SK-N-SH (cell line): ENCODE measurements around the gene EFNB2. TPM values are rescaled to one million over a fixed set of nuclear protein-coding genes. Genes with fewer than 3 reads are reported as not detected.

ENCODE experiments used
- CTCF ChIA-PET: fragments of 300-600, 350-600 bp; formaldehyde crosslinking; extraction: SDS; loops from one replicate; lab custom pipeline; 2021; lab: Yijun Ruan, JAX
- POLR2A ChIA-PET: fragments of 350-600 bp; sonication (Branson Sonifier 250); formaldehyde crosslinking; extraction: SDS; loops from one replicate; lab custom pipeline; 2020; ENCODE audit warnings: antibody characterized with exemption, inconsistent platforms; lab: Yijun Ruan, JAX
- DNase-seq: peaks from one replicate; pipeline ENCODE4 v3.0.0; 2012
- H2AFZ ChIP-seq: fragments of 200-600 bp; sonication (generic); 2 replicates; pipeline ENCODE4 v1.8.1; 2016; ENCODE audit warnings: antibody characterized with exemption, mild to moderate bottlenecking, low read depth
- H3F3A ChIP-seq: fragments of 200-600 bp; sonication (generic); replicated peaks from 2 replicates; pipeline ENCODE3; 2016; ENCODE audit warnings: antibody characterized with exemption, mild to moderate bottlenecking; ENCODE audit not compliant: insufficient read depth
- H3K27ac ChIP-seq, 2 experiments: fragments of 200-500 bp in 1 of 2; fragments of 200-600 bp in 1 of 2; sonication (Bioruptor generic) in 1 of 2; sonication (generic), shearing (Covaris generic) in 1 of 2; 2 replicates each; pipeline versions ENCODE4 v1.5.1 to v1.6.1; 2014 to 2016; ENCODE audit warnings: low read depth in 2 of 2, inconsistent platforms in 1 of 2, low read length in 1 of 2, mild to moderate bottlenecking in 1 of 2, mixed read lengths in 1 of 2
- H3K27me3 ChIP-seq: fragments of 200-600 bp; sonication (generic), shearing (Covaris generic); 2 replicates; pipeline ENCODE4 v1.6.1; 2016; ENCODE audit warnings: mixed run types; ENCODE audit not compliant: insufficient read depth
- H3K36me3 ChIP-seq, 2 experiments: fragments of 200-500 bp in 1 of 2; fragments of 200-600 bp in 1 of 2; sonication (Bioruptor generic) in 1 of 2; sonication (generic) in 1 of 2; replicated peaks in 1 of 2; 2 replicates each; pipeline versions ENCODE3 to v1.5.1; 2014 to 2016; ENCODE audit warnings: low read length in 1 of 2, mild to moderate bottlenecking in 1 of 2; ENCODE audit not compliant: insufficient read depth in 2 of 2, control insufficient read depth in 1 of 2
- H3K4me1 ChIP-seq, 2 experiments: fragments of 200-500 bp in 1 of 2; fragments of 200-600 bp in 1 of 2; sonication (Bioruptor generic) in 1 of 2; sonication (generic), shearing (Covaris generic) in 1 of 2; 2 replicates each; pipeline versions ENCODE4 v1.5.1 to v1.6.1; 2014 to 2016; ENCODE audit warnings: low read depth in 1 of 2, low read length in 1 of 2, mixed run types in 1 of 2; ENCODE audit not compliant: insufficient read depth in 2 of 2, control insufficient read depth in 1 of 2
- H3K4me2 ChIP-seq: fragments of 200-600 bp; sonication (generic), shearing (Covaris generic); 2 replicates; pipeline ENCODE4 v1.6.1; 2017; ENCODE audit warnings: mixed run types
- H3K4me3 ChIP-seq, 2 experiments: fragments of 200-500 bp in 1 of 2; fragments of 200-600 bp in 1 of 2; sonication (Bioruptor generic) in 1 of 2; sonication (generic), shearing (Covaris generic) in 1 of 2; 2 replicates each; pipeline versions ENCODE4 v1.5.1 to v1.8.1; 2014 to 2016; ENCODE audit warnings: low read depth in 2 of 2, inconsistent platforms in 1 of 2, low read length in 1 of 2, mild to moderate bottlenecking in 1 of 2, mixed read lengths in 1 of 2, moderate library complexity in 1 of 2
- H3K79me2 ChIP-seq: fragments of 200-600 bp; sonication (generic); 2 replicates; pipeline ENCODE4 v1.8.1; 2017; ENCODE audit warnings: mild to moderate bottlenecking; ENCODE audit not compliant: insufficient read depth
- H3K9ac ChIP-seq: fragments of 200-600 bp; sonication (generic); 2 replicates; pipeline ENCODE4 v1.6.1; 2017; ENCODE audit warnings: mixed run types
- H3K9me2 ChIP-seq: fragments of 200-600 bp; sonication (generic); 2 replicates; pipeline ENCODE4 v1.6.1; 2017; ENCODE audit warnings: mixed run types
- H3K9me3 ChIP-seq: fragments of 200-600 bp; sonication (generic); 2 replicates; pipeline ENCODE4 v1.6.1; 2017; ENCODE audit warnings: mixed run types, mild to moderate bottlenecking, moderate library complexity
- H4K20me1 ChIP-seq: fragments of 200-600 bp; sonication (generic); 2 replicates; pipeline ENCODE4 v1.6.1; 2017; ENCODE audit warnings: mild to moderate bottlenecking, mixed run types; ENCODE audit not compliant: insufficient read depth
- CHD2 ChIP-seq: fragments of 150-350 bp; IDR thresholded peaks from 2 replicates; pipeline ENCODE4 v1.6.1; 2018; ENCODE audit warnings: low read length; ENCODE audit not compliant: partially characterized antibody
- ELF1 ChIP-seq: IDR thresholded peaks from 2 replicates; pipeline ENCODE4 v1.4.0; 2012
- EP300 ChIP-seq, 2 experiments: IDR thresholded peaks; 2 replicates each; pipeline versions ENCODE4 v1.4.0 to v1.6.1; 2012; ENCODE audit warnings: borderline replicate concordance in 1 of 2, low read depth in 1 of 2, low read length in 1 of 2
- EZH2phosphoT487 ChIP-seq: fragments of 200-600 bp; sonication (generic); IDR thresholded peaks from 2 replicates; pipeline ENCODE4 v1.6.1; 2017; ENCODE audit warnings: low read depth, mixed run types, mild to moderate bottlenecking, antibody characterized with exemption, moderate library complexity, borderline replicate concordance
- JUND ChIP-seq: IDR thresholded peaks from 2 replicates; pipeline ENCODE4 v1.4.0; 2012
- MAX ChIP-seq: IDR thresholded peaks from 2 replicates; pipeline ENCODE4 v1.4.0; 2012; ENCODE audit warnings: low read depth
- MEF2A ChIP-seq: IDR thresholded peaks from 2 replicates; pipeline ENCODE4 v1.4.0; 2012; ENCODE audit warnings: low read depth, borderline replicate concordance
- RAD21 ChIP-seq: IDR thresholded peaks from 2 replicates; pipeline ENCODE4 v1.6.1; 2012; ENCODE audit warnings: mild to moderate bottlenecking, low read length
- RCOR1 ChIP-seq: fragments of 150-350 bp; IDR thresholded peaks from 2 replicates; pipeline ENCODE4 v1.6.1; 2017; ENCODE audit warnings: antibody characterized with exemption, low read length
- REST ChIP-seq: IDR thresholded peaks from 2 replicates; pipeline ENCODE4 v1.6.1; 2012; ENCODE audit warnings: mild to moderate bottlenecking, low read depth, low read length, moderate library complexity
- RFX5 ChIP-seq: IDR thresholded peaks from 2 replicates; pipeline ENCODE4 v1.6.1; 2012; ENCODE audit warnings: mild to moderate bottlenecking, improper control_type of control experiment, low read length
- RXRA ChIP-seq: IDR thresholded peaks from 2 replicates; pipeline ENCODE4 v1.4.0; 2012; ENCODE audit warnings: low read depth, mild to moderate bottlenecking, borderline replicate concordance
- SIN3A ChIP-seq: IDR thresholded peaks from 2 replicates; pipeline ENCODE4 v1.6.1; 2012; ENCODE audit warnings: low read depth, mild to moderate bottlenecking, low read length, moderate library complexity, borderline replicate concordance
- SMC3 ChIP-seq: IDR thresholded peaks from 2 replicates; pipeline ENCODE4 v1.6.1; 2012; ENCODE audit warnings: low read depth, low read length, improper control_type of control experiment
- TCF12 ChIP-seq: IDR thresholded peaks from 2 replicates; pipeline ENCODE4 v1.4.0; 2012
- WGBS: methylation state at CpG from one replicate; pipeline ENCODE4 v1.1.6; 2017; ENCODE audit warnings: low lambda C conversion rate; 5-methylcytosine and 5-hydroxymethylcytosine counted together
- polyA plus RNA-seq, 3 experiments: library from polyadenylated mRNA; depleted of rRNA; stranded (reverse); fragments of >200 nt; gene quantifications; 2 replicates each; pipeline ENCODE4 v1.2.3, GENCODE V29; 2012
- TF ChIP-seq, protein P1 (sequence below): fragments of 200-600 bp; sonication (generic); IDR thresholded peaks from 2 replicates; pipeline ENCODE4 v1.6.1; 2017; ENCODE audit warnings: antibody characterized with exemption, mild to moderate bottlenecking, moderate library complexity
- TF ChIP-seq, protein P2 (sequence below): fragments of 150-350 bp; IDR thresholded peaks from 2 replicates; pipeline ENCODE4 v1.6.1; 2017; ENCODE audit warnings: antibody characterized with exemption, low read length, low read depth, borderline replicate concordance

Gene EFNB2
- polyA plus RNA-seq, 1 of the 3 experiments (the other 2 are of a cell fraction), result 3.0 TPM

DNA sequence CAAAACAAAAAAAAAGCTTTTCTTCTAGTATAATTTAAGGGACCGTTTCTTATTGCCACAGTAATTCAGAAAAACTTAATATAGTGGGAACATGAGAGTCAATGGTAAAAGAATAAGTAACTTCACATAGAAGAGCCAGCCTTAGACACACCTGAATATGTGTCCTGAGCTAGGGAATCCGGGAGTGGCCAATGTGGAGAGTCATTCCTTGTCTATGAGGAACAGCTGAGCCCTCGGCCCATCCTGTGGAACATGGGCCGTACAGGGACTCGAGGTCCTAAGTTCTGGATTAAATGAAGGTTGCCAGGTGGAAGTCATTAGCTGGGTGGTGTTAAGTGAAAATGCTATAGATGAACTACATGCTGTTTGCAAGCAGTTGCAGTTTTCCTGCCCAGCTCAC lies 32.2 kb downstream of the EFNB2 start:
- peaks cover 25% of the 10 kb centered on the region in 2 experiments for H3K4me1 ChIP-seq
- CTCF ChIA-PET, result interaction anchor here (0.9 to 1.2 kb wide), 2 partner anchors 12 to 25 kb away, joined by 3 read pairs; no protein-coding TSS in a partner anchor
- no peak overlapping the region for H3K4me3 ChIP-seq
- H2AFZ ChIP-seq, result no peak overlapping the region
- WGBS, result 87% methylated on average over 2 of the region's 5 CpGs
- H3K36me3 ChIP-seq, result peaks cover 0 to 2% of the 10 kb centered on the region in 2 experiments
- no peaks in the 10 kb centered on the region for H3K9me3 ChIP-seq
- POLR2A ChIA-PET, result no interaction called here
- H3K9ac ChIP-seq, result no peak overlapping the region
- no peaks in the 10 kb centered on the region for H3K79me2 ChIP-seq
- no peaks in the 10 kb centered on the region for H3K27me3 ChIP-seq
- no peaks in the 10 kb centered on the region for H4K20me1 ChIP-seq
- no peak for DNase-seq
- peaks cover 18% of the 10 kb centered on the region for H3F3A ChIP-seq
- peak overlapping the region in 1 of 2 experiments; percentile 62; a peak in 2 of 4 replicates for H3K27ac ChIP-seq
- TF ChIP-seq EP300 (IDR thresholded peaks at IDR 0.05; ENCODE audit: borderline replicate concordance in 1 of 2, low read depth in 1 of 2, low read length in 1 of 2), result no peak
- TF ChIP-seq MAX, result no peak
- no peak for TF ChIP-seq EZH2phosphoT487
- no peak for TF ChIP-seq RFX5
- TF ChIP-seq REST, result no peak
- TF ChIP-seq ELF1, result no peak
- TF ChIP-seq, protein P1, sequence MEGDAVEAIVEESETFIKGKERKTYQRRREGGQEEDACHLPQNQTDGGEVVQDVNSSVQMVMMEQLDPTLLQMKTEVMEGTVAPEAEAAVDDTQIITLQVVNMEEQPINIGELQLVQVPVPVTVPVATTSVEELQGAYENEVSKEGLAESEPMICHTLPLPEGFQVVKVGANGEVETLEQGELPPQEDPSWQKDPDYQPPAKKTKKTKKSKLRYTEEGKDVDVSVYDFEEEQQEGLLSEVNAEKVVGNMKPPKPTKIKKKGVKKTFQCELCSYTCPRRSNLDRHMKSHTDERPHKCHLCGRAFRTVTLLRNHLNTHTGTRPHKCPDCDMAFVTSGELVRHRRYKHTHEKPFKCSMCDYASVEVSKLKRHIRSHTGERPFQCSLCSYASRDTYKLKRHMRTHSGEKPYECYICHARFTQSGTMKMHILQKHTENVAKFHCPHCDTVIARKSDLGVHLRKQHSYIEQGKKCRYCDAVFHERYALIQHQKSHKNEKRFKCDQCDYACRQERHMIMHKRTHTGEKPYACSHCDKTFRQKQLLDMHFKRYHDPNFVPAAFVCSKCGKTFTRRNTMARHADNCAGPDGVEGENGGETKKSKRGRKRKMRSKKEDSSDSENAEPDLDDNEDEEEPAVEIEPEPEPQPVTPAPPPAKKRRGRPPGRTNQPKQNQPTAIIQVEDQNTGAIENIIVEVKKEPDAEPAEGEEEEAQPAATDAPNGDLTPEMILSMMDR, result no peak
- no peak for TF ChIP-seq TCF12
- no peak for TF ChIP-seq JUND
- no peak for TF ChIP-seq RXRA
- no peak for TF ChIP-seq SMC3
- no peak for TF ChIP-seq RAD21
- TF ChIP-seq, all 33 proteins: peak for 0
- peak overlapping the region; percentile 47 for H3K4me2 ChIP-seq
- H3K9me2 ChIP-seq, result no peaks in the 10 kb centered on the region

DNA sequence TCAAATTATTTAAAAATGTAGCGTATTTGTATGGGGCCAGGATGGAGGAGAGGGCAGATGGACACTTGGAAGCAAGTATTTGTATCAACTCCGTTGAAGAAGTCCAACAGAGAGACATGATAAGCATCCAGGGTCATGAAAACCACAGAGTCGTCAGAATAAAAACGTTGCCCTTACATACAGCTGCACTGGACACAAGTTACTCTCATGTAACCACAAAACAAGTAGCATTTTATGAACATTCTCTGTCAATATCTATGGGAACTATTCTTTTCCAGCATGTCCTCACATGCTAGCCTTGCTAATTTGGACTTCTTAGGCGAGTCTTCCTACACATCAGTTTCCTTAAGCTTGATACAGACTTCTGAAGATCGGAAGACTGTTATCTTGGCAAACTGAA lies 35.0 kb downstream of the EFNB2 start:
- no peaks in the 10 kb centered on the region for H3K36me3 ChIP-seq
- no peak overlapping the region for H3K4me3 ChIP-seq
- H3K27me3 ChIP-seq, result no peaks in the 10 kb centered on the region
- no peaks in the 10 kb centered on the region for H3K9me3 ChIP-seq
- H2AFZ ChIP-seq, result no peak overlapping the region
- H3K9ac ChIP-seq, result no peak overlapping the region
- ChIA-PET POLR2A (no interaction called here), CTCF (interaction anchor here (1.0 kb wide), 1 partner anchor 503 kb away, joined by 3 read pairs; no protein-coding TSS in a partner anchor)
- no peaks in the 10 kb centered on the region for H3K79me2 ChIP-seq
- no peak overlapping the region for H3K4me2 ChIP-seq
- DNase-seq, result no peak
- peak overlapping the region in 1 of 2 experiments; percentile 48; a peak in 2 of 4 replicates for H3K27ac ChIP-seq
- H3K4me1 ChIP-seq, result peaks cover 18 to 25% of the 10 kb centered on the region in 2 experiments
- no peaks in the 10 kb centered on the region for H4K20me1 ChIP-seq
- H3K9me2 ChIP-seq, result no peaks in the 10 kb centered on the region
- WGBS, result 86% methylated on average over 6 of the region's 6 CpGs
- peaks cover 18% of the 10 kb centered on the region for H3F3A ChIP-seq
- TF ChIP-seq, protein P1, result no peak
- no peak for TF ChIP-seq RCOR1
- no peak for TF ChIP-seq CHD2
- no peak for TF ChIP-seq SIN3A
- TF ChIP-seq MEF2A, result no peak
- no peak for TF ChIP-seq JUND
- TF ChIP-seq, protein P2, sequence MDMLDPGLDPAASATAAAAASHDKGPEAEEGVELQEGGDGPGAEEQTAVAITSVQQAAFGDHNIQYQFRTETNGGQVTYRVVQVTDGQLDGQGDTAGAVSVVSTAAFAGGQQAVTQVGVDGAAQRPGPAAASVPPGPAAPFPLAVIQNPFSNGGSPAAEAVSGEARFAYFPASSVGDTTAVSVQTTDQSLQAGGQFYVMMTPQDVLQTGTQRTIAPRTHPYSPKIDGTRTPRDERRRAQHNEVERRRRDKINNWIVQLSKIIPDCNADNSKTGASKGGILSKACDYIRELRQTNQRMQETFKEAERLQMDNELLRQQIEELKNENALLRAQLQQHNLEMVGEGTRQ, result no peak
- TF ChIP-seq RFX5, result no peak
- no peak for TF ChIP-seq EZH2phosphoT487
- TF ChIP-seq SMC3, result no peak
